Measurements from ENCODE around the gene LCOR. TPM values are rescaled to one million over a fixed set of nuclear protein-coding genes. Genes with fewer than 3 reads are reported as not detected.
A peak's percentile ranks its signal among the peaks of the same experiment; 100 is the strongest.

LCOR gene
- total and polyA plus RNA-seq, 11 donors: 4.3 to 31.4 (median 17.4) TPM

- no peaks in the 10 kb centered on the region for H3K9me3 ChIP-seq
- peaks cover 0 to 25% (median 11%) of the 10 kb centered on the region in 9 donors for H3K36me3 ChIP-seq
- H3K4me3 ChIP-seq: no peak overlapping the region
- H3K4me1 ChIP-seq: peaks cover 0 to 43% (median 9%) of the 10 kb centered on the region in 12 donors
- TF ChIP-seq POLR2A (IDR thresholded peaks at IDR 0.05) (no peak), CTCF (IDR thresholded peaks at IDR 0.05) (no peak)
- peak; percentile 14 to 26 (median 22) for ATAC-seq
- intact Hi-C loops (cut with DNase I): loop anchor here in 5 of 10 donors (5.0 to 10.0 kb wide), 3 partner anchors 79 to 108 kb away; partner anchors contain the start of gene LCOR (in 3 of the 5)
- H3K27ac ChIP-seq: no peak overlapping the region
- no peaks in the 10 kb centered on the region for H3K27me3 ChIP-seq
- WGBS, 4 donors: 87 to 96% (median 92%) methylated on average over 5 of the region's 5 CpGs
- DNase-seq: no peak
These were observed 81.8 kb downstream of the LCOR start for GRCh38 chr10:96913906-96914305.

GRCh38 chr10:96917628-96918027 is 85.5 kb downstream of the LCOR start:
- no peaks in the 10 kb centered on the region for H3K9me3 ChIP-seq
- no peaks in the 10 kb centered on the region for H3K27me3 ChIP-seq
- intact Hi-C loops (cut with DNase I): loop anchor here in 3 of 10 donors (5.0 to 10.0 kb wide), 2 partner anchors 83 to 105 kb away; partner anchors contain the start of gene LCOR (in 2 of the 3)
- H3K4me3 ChIP-seq: no peak overlapping the region
- H3K36me3 ChIP-seq: peaks cover 0 to 19% (median 10%) of the 10 kb centered on the region in 9 donors
- WGBS, 4 donors: 64 to 70% (median 66%) methylated on average over 5 of the region's 5 CpGs
- DNase-seq (no peak), ATAC-seq (peak in 3 of 4 donors; percentile 58 to 63 (median 62))
- TF ChIP-seq POLR2A (IDR thresholded peaks at IDR 0.05): no peak
- no peak for TF ChIP-seq CTCF (IDR thresholded peaks at IDR 0.05)
- H3K4me1 ChIP-seq: peaks cover 0 to 45% (median 16%) of the 10 kb centered on the region in 12 donors
- H3K27ac ChIP-seq: peak overlapping the region in 10 of 12 donors; percentile 7 to 74 (median 34)

DNA sequence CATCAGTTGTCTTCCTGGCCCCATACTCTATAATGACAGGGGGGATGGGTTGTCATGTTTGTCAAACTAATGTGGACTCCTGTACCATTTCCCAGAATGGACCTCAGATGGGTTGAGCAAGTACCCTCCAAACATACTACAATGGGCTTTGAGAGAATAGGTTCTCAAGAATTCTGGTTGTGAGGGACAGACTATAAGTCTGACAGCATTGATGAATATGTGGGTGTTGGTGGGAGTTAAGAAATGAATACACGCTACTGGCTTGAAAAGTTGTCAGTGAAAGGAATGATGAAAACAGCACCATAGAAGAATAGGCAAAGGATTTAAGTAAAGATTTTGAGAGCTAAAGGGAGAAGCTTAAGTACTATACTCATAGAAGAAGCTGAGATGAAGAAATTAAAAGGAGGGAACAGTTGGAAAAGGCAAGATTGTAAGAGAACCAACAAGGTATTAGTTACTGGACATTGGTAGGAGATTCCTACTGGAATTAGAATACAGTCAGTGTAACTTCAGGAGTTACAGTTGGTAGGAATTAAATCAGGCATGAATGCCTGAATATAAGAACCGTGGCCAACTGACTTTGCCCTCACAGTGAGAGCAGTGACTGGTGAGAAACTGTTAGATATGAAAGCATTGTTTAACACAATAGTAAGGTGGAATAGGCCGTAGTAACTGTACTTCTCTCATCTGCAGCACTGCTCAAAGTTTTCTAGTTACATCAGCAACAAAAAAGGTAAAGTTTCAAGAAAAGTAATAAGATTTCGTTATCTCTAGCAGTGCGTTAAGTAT is 86.3 kb downstream of the LCOR start:
- 74 to 81% (median 77%) methylated on average over 5 of the region's 5 CpGs for WGBS, 4 donors
- no peak for TF ChIP-seq CTCF (IDR thresholded peaks at IDR 0.05)
- Histone ChIP-seq H3K4me3 (no peak overlapping the region), H3K27me3 (no peaks in the 10 kb centered on the region), H3K36me3 (peaks cover 0 to 16% (median 7%) of the 10 kb centered on the region in 9 donors), H3K27ac (peak overlapping the region in 9 of 12 donors; percentile 22 to 74 (median 37)), H3K9me3 (no peaks in the 10 kb centered on the region), H3K4me1 (peaks cover under 1 to 51% (median 20%) of the 10 kb centered on the region in 12 donors)
- intact Hi-C loops (cut with DNase I): loop anchor here in 3 of 10 donors (5.0 to 10.0 kb wide), 2 partner anchors 84 to 104 kb away; partner anchors contain the start of gene LCOR (in 2 of the 3)
- ATAC-seq (peak; percentile 43 to 68 (median 54)), DNase-seq (no peak)

GRCh38 chr10:96919785-96920430 is 87.8 kb downstream of the LCOR start:
- no peak for DNase-seq
- ATAC-seq: no peak
- no peak overlapping the region for H3K4me3 ChIP-seq
- no peaks in the 10 kb centered on the region for H3K27me3 ChIP-seq
- H3K4me1 ChIP-seq: peaks cover 3 to 51% (median 24%) of the 10 kb centered on the region in 12 donors
- intact Hi-C loops (cut with DNase I): loop anchor here in 3 of 10 donors (5.0 to 10.0 kb wide), 2 partner anchors 85 to 102 kb away; partner anchors contain the start of gene LCOR (in 2 of the 3)
- peaks cover 0 to 12% (median 4%) of the 10 kb centered on the region in 9 donors for H3K36me3 ChIP-seq
- 87 to 92% (median 90%) methylated on average over 5 of the region's 5 CpGs for whole genome bisulfite sequencing, 4 donors
- no peaks in the 10 kb centered on the region for H3K9me3 ChIP-seq
- TF ChIP-seq POLR2A (IDR thresholded peaks at IDR 0.05) (no peak), CTCF (IDR thresholded peaks at IDR 0.05) (no peak)
- H3K27ac ChIP-seq: peak overlapping the region in 1 of 12 donors; percentile 5

Measured in heart left ventricle (tissue), 16 donors.